PFSK-1 (cell line): ENCODE measurements around the gene HOXC10.

Experiments used
- FOXP2 ChIP-seq: optimal IDR thresholded peaks from 2 replicates; pipeline ENCODE3; 2011; ENCODE audit warnings: borderline replicate concordance, control low read depth, inconsistent platforms; ENCODE audit not compliant: insufficient read depth; ENCODE audit errors: extremely low read length, extremely low read depth
- POLR2AphosphoS5 ChIP-seq: IDR thresholded peaks from 2 replicates; pipeline ENCODE4 v1.6.1; 2012; ENCODE audit warnings: low read depth, mild to moderate bottlenecking, control low read depth, low read length, moderate library complexity
- REST ChIP-seq, 2 experiments: IDR thresholded peaks; 2 replicates each; pipeline versions ENCODE4 v1.6.1 to v1.8.0; 2011 to 2012; ENCODE audit warnings: low read depth in 2 of 2, low read length in 2 of 2, control low read depth in 1 of 2, inconsistent platforms in 1 of 2, mild to moderate bottlenecking in 1 of 2, moderate library complexity in 1 of 2; ENCODE audit not compliant: insufficient read depth in 1 of 2
- SIN3A ChIP-seq: IDR thresholded peaks from 2 replicates; pipeline ENCODE4 v1.6.1; 2012; ENCODE audit warnings: mild to moderate bottlenecking, low read length, moderate library complexity, borderline replicate concordance; ENCODE audit not compliant: insufficient read depth
- TAF1 ChIP-seq: IDR thresholded peaks from 2 replicates; pipeline ENCODE4 v1.6.1; 2012; ENCODE audit warnings: low read length, control low read depth, borderline replicate concordance; ENCODE audit not compliant: insufficient read depth

HOXC10 gene

GRCh38 chr12:53938326-53939140, 46.4 kb upstream of the HOXC10 start, which contains the start of gene HOXC13:
HOXC13 (plus strand) TSS chr12:53938831; CDS start chr12:53938907, 76 bp downstream.
- TF ChIP-seq SIN3A, result no peak
- no peak for TF ChIP-seq REST (IDR thresholded peaks at IDR 0.05; ENCODE audit: insufficient read depth in 1 of 2, low read depth in 2 of 2, low read length in 2 of 2)
- no peak for TF ChIP-seq TAF1
- TF ChIP-seq POLR2AphosphoS5, result no peak
- TF ChIP-seq FOXP2, result no peak

- TF ChIP-seq POLR2AphosphoS5 (no peak), FOXP2 (no peak), TAF1 (no peak), REST (IDR thresholded peaks at IDR 0.05; ENCODE audit: insufficient read depth in 1 of 2, low read depth in 2 of 2, low read length in 2 of 2) (no peak), SIN3A (no peak)
These were observed 45.5 kb upstream of the HOXC10 start for GRCh38 chr12:53939141-53940108.

- TF ChIP-seq SIN3A (no peak), TAF1 (no peak), REST (IDR thresholded peaks at IDR 0.05; ENCODE audit: insufficient read depth in 1 of 2, low read depth in 2 of 2, low read length in 2 of 2) (no peak), FOXP2 (no peak), POLR2AphosphoS5 (no peak)
These were observed 44.4 kb upstream of the HOXC10 start for GRCh38 chr12:53940443-53941014.

GRCh38 chr12:53941187-53941586, 43.8 kb upstream of the HOXC10 start:
- TF ChIP-seq FOXP2 (no peak), TAF1 (no peak), POLR2AphosphoS5 (no peak), REST (IDR thresholded peaks at IDR 0.05; ENCODE audit: insufficient read depth in 1 of 2, low read depth in 2 of 2, low read length in 2 of 2) (no peak), SIN3A (no peak)
